PC-9 (cell line): ENCODE measurements around the gene MIF4GD. TPM values are rescaled to one million over a fixed set of nuclear protein-coding genes. Genes with fewer than 3 reads are reported as not detected.

Experiments
- BruUV-seq: library from RNA; stranded (reverse); fragments of 400-500 nt; replicated peaks from 2 replicates; lab custom pipeline; 2021; lab: Mats Ljungman, UMichigan
- CTCF ChIA-PET: fragments of 300-600 bp; sonication (Branson Sonifier 250); formaldehyde crosslinking; loops from one replicate; lab custom pipeline; 2022; ENCODE audit warnings: antibody characterized with exemption; lab: Charles Lee
- POLR2A ChIA-PET: fragments of 300-600 bp; sonication (Branson Sonifier 250); formaldehyde crosslinking; loops from one replicate; lab custom pipeline; 2022; ENCODE audit warnings: antibody characterized with exemption; ENCODE audit not compliant: unreplicated experiment; lab: Charles Lee
- DNase-seq, 2 experiments: peaks; one replicate each; pipeline versions ENCODE4 v3.0.0 to v3.0.0-alpha.2; 2015 to 2022; ENCODE audit warnings: mixed read lengths in 1 of 2
- H2AFZ ChIP-seq: fragments of 200-600 bp; sonication (generic); 2 replicates; pipeline ENCODE4 v1.8.1; 2017; ENCODE audit warnings: antibody characterized with exemption
- H3F3A ChIP-seq: fragments of 200-600 bp; sonication (generic); 2 replicates; pipeline ENCODE4 v1.8.1; 2017; ENCODE audit warnings: antibody characterized with exemption, mild to moderate bottlenecking, low read depth; ENCODE audit not compliant: insufficient read depth
- H3K27ac ChIP-seq: fragments of 200-600 bp; sonication (generic); 2 replicates; pipeline ENCODE4 v1.6.1; 2016; ENCODE audit warnings: mixed run types
- H3K27me3 ChIP-seq: fragments of 200-600 bp; sonication (generic); 2 replicates; pipeline ENCODE4 v1.6.1; 2016; ENCODE audit warnings: low read depth, mixed run types; ENCODE audit not compliant: insufficient read depth
- H3K36me3 ChIP-seq: fragments of 200-600 bp; sonication (generic); 2 replicates; pipeline ENCODE4 v1.6.1; 2016; ENCODE audit warnings: low read depth, mixed run types
- H3K4me1 ChIP-seq: fragments of 200-600 bp; sonication (generic); replicated peaks from 2 replicates; pipeline ENCODE4 v1.6.1; 2016; ENCODE audit warnings: mixed run types; ENCODE audit not compliant: insufficient read depth
- H3K4me2 ChIP-seq: fragments of 200-600 bp; sonication (generic); 2 replicates; pipeline ENCODE4 v1.6.1; 2017; ENCODE audit warnings: mixed run types
- H3K4me3 ChIP-seq: fragments of 200-600 bp; sonication (generic); 2 replicates; pipeline ENCODE4 v1.6.1; 2016; ENCODE audit warnings: mixed run types
- H3K79me2 ChIP-seq: fragments of 200-600 bp; sonication (generic); 2 replicates; pipeline ENCODE4 v1.6.1; 2017; ENCODE audit warnings: low read depth, mixed run types
- H3K9me2 ChIP-seq: fragments of 200-600 bp; sonication (generic); 2 replicates; pipeline ENCODE4 v1.8.1; 2017; ENCODE audit warnings: mild to moderate bottlenecking; ENCODE audit not compliant: insufficient read depth
- H3K9me3 ChIP-seq: fragments of 200-600 bp; sonication (generic); 2 replicates; pipeline ENCODE4 v1.8.1; 2016; ENCODE audit warnings: low read depth; ENCODE audit not compliant: insufficient read depth
- H4K20me1 ChIP-seq: fragments of 200-600 bp; sonication (generic); 2 replicates; pipeline ENCODE4 v1.8.1; 2017; ENCODE audit not compliant: insufficient read depth
- EZH2 ChIP-seq: fragments of 200-600 bp; sonication (generic); IDR thresholded peaks from 2 replicates; pipeline ENCODE4 v1.8.0; 2017; ENCODE audit warnings: antibody characterized with exemption, low read depth
- intact Hi-C: fragments of 100-400 bp; cut with micrococcal nuclease; formaldehyde crosslinking; loops from one replicate; pipeline ENCODE4 v1.10.0; 2022; ENCODE audit not compliant: unreplicated experiment
- total RNA-seq: library from RNA; stranded (reverse); gene quantifications from 2 replicates; pipeline ENCODE4 v1.2.3, GENCODE V29; 2021
- TF ChIP-seq, protein P1 (sequence below): fragments of 200-600 bp; sonication (generic); conservative IDR thresholded peaks from 2 replicates; pipeline ENCODE4 v1.6.1; 2017; ENCODE audit warnings: mixed run types, antibody characterized with exemption, mild to moderate bottlenecking, moderate library complexity

Gene MIF4GD
- total RNA-seq, 1 experiment from 2014 or later = 23.4 TPM

DNA sequence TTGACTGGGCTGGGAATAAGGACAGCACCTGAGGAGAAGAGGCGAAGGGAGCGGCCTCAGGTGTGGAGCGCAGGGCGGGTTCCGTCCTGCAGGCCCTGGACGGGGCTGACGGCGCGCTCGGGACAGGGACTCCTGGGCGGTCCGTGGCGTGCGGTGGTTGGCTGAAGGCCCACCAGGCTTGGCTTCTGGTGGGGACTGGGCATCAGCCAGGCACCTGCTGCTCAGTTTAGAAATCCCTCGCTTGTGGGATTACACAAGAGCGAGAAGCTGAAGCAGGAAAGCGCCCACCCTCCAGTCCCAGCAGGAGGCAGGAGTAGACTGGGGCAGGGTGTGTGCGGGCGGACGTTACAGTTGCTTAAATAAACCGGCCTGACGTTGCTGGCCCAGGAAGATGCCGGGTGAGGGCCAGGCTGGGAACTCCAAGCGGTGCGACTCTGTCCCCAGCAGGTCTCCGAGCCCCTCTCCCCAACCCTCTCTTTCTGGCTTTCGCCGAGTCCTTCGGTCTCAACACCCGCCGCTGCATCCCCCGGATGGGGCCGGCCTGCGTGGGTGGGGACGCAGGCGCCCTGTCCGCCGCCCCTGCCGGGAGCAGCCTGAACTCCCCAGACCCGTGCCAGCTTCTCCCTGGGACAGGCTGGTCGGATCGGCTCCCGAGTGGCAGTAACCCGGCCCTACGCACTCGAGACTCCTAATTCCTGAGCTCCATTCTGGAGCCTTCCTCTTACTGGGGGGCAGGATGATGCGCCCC is 639 bp downstream of the MIF4GD start:
- intact Hi-C loops = loop anchor here (1.0 kb wide), 1 partner anchor 19 kb away; the partner anchor contains the start of gene SLC25A19
- ChIA-PET CTCF (interaction anchor here (0.5 to 2.0 kb wide), 10 partner anchors 8 to 255 kb away, joined by 3 to 15 read pairs (median 4); partner anchors contain the start of genes GGA3, MRPS7, SLC25A19 and TMEM94), POLR2A (interaction anchor here (0.6 to 1.5 kb wide), 4 partner anchors 19 to 137 kb away, joined by 3 to 9 read pairs (median 4); partner anchors contain the start of gene SLC25A19)
- Histone ChIP-seq H3F3A (peaks cover 50% of the 10 kb centered on the region; the same call in 1 of the 2 replicates), H3K27me3 (no peaks in the 10 kb centered on the region), H2AFZ (peak overlapping the region; percentile 99), H3K4me2 (peak overlapping the region; percentile 99), H3K36me3 (0 out of 2 replicates have a peak, but pooled peaks cover 7% of the 10 kb centered on the region), H3K9me3 (no peaks in the 10 kb centered on the region), H3K4me3 (peak overlapping the region; percentile 95), H3K9me2 (no peaks in the 10 kb centered on the region), H3K27ac (peak overlapping the region; percentile 54), H3K4me1 (peaks cover 7% of the 10 kb centered on the region; the same call in 1 of the 2 replicates), H3K79me2 (0 out of 2 replicates have a peak, but pooled peaks cover 5% of the 10 kb centered on the region), H4K20me1 (no peaks in the 10 kb centered on the region)
- peak; percentile 63 to 72 for DNase-seq
- TF ChIP-seq EZH2 = no peak
- TF ChIP-seq, protein P1, sequence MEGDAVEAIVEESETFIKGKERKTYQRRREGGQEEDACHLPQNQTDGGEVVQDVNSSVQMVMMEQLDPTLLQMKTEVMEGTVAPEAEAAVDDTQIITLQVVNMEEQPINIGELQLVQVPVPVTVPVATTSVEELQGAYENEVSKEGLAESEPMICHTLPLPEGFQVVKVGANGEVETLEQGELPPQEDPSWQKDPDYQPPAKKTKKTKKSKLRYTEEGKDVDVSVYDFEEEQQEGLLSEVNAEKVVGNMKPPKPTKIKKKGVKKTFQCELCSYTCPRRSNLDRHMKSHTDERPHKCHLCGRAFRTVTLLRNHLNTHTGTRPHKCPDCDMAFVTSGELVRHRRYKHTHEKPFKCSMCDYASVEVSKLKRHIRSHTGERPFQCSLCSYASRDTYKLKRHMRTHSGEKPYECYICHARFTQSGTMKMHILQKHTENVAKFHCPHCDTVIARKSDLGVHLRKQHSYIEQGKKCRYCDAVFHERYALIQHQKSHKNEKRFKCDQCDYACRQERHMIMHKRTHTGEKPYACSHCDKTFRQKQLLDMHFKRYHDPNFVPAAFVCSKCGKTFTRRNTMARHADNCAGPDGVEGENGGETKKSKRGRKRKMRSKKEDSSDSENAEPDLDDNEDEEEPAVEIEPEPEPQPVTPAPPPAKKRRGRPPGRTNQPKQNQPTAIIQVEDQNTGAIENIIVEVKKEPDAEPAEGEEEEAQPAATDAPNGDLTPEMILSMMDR = peak; percentile 39; the same call in 1 of the 2 replicates
- BruUV-seq = TSS peak; percentile 35

DNA sequence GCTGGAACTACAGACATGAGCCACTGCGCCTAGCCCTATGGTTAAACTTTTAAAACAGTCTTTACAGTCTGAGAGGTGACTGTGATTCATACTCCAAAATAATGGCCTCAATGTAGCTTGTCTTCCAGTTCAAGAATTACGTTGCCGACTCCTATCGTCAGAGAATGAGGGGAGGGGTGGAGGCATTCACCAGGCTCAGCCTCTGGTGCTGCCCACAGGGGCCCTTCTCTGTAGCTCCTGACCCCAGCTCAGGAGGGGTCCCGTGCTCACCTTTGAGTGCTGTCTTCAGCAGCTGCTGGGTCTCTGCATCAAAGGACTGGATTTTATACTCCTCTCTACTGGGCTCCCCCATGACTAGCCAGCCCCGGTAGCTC is 1.2 kb downstream of the MIF4GD start:
- Histone ChIP-seq H2AFZ (peak overlapping the region; percentile 99), H3K4me1 (peaks cover 7% of the 10 kb centered on the region; the same call in 1 of the 2 replicates), H3K4me3 (peak overlapping the region; percentile 95), H3K27ac (peak overlapping the region; percentile 54), H3K27me3 (no peaks in the 10 kb centered on the region), H3K36me3 (0 out of 2 replicates have a peak, but pooled peaks cover 7% of the 10 kb centered on the region), H3K79me2 (0 out of 2 replicates have a peak, but pooled peaks cover 5% of the 10 kb centered on the region), H4K20me1 (no peaks in the 10 kb centered on the region), H3K4me2 (peak overlapping the region; percentile 99), H3K9me2 (no peaks in the 10 kb centered on the region), H3K9me3 (no peaks in the 10 kb centered on the region), H3F3A (peaks cover 48% of the 10 kb centered on the region; the same call in 1 of the 2 replicates)
- ChIA-PET POLR2A (interaction anchor here (0.6 kb wide), 1 partner anchor 39 kb away, joined by 3 read pairs; no protein-coding TSS in a partner anchor), CTCF (interaction anchor here (0.5 to 2.0 kb wide), 5 partner anchors 19 to 255 kb away, joined by 3 to 15 read pairs (median 4); partner anchors contain the start of gene SLC25A19)
- TF ChIP-seq EZH2 = no peak
- TF ChIP-seq, protein P1 = no peak
- intact Hi-C loops = loop anchor here (1.0 to 10.0 kb wide), 2 partner anchors 19 to 245 kb away; partner anchors contain the start of genes CASKIN2, SLC25A19 and TSEN54
- BruUV-seq = no TSS peak
- no peak for DNase-seq
